GM21717 (cell line): ENCODE results near the gene HOXA4.

Experiments
- ATAC-seq: cut with Tn5 transposase; IDR thresholded peaks from one replicate; pipeline ENCODE4 v1.9.1; 2021; ENCODE audit warnings: mild to moderate bottlenecking, moderate library complexity; ENCODE audit not compliant: unreplicated experiment

Gene HOXA4

DNA sequence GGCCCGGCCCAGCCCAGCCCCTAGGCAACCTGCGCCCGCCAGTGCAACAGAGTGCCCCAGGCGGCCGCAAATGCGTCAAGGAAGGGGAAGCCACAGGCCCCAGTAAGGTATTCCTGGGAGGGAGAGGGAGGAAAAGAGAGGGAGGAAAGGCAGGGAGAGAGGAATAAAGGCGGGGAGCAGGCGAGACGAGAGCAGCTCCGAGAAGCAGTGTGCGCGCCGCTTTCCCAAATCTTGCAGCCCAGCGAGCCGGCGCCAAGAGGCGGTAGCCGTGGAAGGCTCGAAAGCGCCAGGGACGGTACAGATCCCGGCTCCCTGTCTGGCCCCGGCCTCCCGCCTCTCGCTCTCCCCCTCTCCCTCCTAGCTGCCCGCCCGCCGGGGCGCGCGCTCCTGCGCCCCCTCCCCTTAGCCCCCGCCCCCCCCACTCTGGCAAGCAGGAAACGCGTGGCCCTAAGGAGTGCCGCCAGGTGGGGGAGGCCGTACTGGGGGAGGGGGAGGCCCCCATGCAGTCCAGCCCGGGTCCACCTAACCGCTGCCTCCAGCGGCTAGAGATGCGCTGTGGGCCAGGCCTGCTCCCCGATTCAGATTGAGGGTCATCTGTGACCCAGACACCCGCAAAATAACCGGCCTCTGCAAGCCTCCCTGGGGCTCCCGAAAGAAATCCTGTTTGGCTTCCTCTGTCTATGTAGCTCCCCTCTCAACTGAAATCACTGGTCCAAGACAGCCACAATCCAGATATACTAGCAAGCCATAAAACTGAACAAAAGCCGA is 39.3 kb upstream of the HOXA4 start:
- no peak for ATAC-seq

DNA sequence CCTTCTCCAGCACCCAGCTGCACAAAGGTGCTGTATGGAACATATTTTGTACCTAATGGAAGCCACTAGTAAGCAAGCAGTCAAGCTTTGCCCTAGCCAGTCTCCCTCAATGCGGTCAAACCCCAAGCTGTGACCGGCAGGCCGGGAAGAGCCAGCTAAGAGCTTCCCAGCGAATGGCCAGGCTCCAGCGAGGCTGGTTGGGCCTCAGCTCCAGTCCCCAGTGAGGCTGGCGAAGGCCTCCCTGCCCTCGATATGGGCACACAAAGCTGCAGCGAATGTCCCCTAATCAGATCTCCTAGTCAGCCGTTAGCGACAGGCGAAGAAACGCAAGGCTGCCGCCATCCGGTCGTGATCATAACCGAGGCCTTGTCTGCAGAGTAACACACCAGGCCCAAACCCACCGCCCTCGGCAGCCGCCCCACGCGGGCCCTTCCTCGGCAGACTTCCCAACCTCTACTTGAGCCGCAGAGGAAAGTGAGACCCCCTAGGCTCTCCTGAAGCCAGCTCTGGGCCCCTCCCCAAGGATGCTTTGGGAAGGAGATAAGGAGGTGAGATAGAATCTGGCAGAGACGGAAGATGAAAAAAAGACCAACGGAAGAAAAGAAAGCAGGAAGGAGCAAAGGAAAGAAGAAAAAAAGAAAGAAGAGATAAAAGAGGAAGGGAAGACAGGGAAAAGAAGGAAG is 37.8 kb upstream of the HOXA4 start:
- ATAC-seq: no peak

DNA sequence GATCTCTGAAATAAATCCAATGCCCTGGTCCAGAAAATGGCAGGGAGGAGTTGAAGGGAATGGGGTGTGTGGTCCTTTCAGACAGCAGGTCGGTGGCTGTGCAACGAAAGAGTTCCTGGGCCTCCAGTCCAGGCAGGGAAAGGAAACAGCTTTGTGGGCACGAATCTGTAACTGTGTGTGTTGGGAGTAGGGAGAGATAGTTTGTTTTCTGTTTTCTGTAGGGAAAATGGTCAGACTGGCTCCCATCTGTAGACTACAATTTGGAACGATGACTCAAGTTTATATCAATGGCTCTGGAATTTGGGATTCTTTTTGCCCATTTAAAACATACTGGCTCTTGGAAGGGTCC is 37.3 kb upstream of the HOXA4 start:
- ATAC-seq: no peak

DNA sequence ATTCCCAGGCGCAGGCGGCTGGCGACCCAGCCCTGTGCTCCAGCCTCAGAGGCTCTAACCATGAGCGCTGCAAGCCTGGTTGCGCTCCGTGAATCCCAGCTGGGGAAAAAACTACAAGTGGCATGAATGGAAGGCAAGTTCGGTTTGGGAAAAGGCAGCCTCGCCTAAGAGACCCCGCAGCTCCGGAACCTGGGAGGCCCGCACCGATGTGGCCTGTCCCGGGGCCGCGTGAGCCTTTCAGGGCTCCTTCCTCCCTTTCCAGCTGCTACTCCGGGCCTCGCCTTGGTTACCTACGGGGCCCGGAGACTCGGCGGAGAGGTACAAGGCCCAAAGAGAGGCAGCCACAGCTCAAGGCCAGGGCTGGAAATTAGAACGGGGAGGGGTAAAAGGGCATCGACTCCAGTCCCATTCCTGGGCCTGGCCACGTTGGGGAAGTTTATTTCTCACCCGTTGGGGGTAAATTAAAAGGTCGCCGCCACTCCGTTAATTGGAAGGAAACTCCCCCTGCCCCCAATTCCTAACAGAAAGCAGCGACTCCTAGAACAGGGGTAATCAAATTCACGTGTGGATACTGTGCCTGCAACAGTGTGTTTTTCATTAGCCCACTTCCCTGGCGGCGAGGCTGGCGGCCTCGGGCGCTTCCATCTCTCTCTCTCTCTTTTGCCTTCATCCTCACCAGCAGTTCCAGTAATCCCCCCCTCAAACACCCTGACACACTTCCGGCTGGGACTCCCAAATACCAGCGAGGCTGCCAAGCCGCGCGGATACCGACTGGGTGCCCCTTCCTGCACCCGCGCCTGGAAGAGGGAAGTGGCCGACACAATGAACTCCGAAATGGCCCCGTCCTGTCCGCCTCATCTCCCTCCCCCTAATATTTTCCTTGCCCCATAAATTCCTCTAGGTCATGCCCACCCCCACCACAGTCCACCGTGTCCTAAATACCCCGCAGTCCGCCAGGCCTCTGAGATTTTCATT is 36.3 kb upstream of the HOXA4 start:
- ATAC-seq: no peak

DNA sequence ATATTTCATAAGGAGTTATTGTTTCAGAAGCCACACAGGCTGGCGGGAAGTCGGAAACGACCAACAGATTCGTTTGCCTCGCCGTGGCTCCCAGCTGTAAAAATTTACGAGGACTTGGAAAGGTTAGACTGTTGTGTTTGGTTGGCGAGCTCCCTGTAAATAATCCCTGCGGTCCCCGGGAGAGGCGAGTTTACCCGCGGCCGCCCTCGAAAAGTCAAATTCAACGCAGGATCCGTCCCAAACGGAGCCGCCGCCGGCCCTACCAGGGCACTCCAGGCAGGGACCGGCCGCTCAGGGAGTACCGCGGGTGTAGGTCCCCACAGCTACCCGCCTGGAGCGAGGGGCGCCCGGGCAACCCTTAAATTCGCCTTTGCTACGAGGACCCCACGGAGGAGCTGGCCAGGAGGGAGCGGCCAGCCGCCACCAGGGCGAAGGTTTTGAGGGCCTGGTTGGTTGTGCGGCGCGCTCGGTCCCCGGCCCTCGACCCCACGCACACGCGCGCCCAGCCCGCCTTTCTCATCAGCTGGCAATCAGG is 35.5 kb upstream of the HOXA4 start:
- ATAC-seq: no peak

DNA sequence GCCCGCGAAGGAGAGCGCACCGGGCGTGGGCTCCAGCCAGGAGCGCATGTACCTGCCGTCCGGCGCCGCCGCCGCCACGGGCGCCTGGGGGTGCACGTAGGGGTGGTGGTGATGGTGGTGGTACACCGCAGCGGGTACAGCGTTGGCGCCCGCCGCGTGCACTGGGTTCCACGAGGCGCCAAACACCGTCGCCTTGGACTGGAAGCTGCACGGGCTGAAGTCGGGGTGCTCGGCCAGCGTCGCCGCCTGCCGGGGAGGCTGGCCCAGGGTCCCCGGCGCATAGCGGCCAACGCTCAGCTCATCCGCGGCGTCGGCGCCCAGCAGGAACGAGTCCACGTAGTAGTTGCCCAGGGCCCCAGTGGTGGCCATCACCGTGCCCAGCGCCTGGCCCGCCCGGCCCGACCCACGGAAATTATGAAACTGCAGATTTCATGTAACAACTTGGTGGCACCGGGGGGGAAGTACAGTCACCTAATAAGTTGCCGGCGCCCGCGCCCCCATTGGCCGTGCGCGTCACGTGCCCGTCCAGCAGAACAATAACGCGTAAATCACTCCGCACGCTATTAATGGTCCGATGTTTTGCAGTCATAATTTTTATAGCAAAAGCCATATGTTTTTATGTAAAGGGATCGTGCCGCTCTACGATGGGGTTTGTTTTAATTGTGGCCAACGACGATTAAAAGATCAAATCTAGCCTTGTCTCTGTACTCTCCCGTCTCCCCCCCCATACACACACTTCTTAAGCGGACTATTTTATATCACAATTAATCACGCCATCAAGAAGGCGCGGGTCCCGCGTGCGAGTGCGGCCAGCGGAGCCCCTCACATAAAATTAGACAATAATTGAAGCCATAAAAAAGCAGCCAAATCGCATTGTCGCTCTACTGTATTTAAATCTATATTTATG is 34.8 kb upstream of the HOXA4 start, which contains the start of gene HOXA9:
HOXA9 (minus strand) TSS at position 449 of the 907 bp plus-strand sequence; CDS start at position 369, 80 bp downstream.
- ATAC-seq: no peak

DNA sequence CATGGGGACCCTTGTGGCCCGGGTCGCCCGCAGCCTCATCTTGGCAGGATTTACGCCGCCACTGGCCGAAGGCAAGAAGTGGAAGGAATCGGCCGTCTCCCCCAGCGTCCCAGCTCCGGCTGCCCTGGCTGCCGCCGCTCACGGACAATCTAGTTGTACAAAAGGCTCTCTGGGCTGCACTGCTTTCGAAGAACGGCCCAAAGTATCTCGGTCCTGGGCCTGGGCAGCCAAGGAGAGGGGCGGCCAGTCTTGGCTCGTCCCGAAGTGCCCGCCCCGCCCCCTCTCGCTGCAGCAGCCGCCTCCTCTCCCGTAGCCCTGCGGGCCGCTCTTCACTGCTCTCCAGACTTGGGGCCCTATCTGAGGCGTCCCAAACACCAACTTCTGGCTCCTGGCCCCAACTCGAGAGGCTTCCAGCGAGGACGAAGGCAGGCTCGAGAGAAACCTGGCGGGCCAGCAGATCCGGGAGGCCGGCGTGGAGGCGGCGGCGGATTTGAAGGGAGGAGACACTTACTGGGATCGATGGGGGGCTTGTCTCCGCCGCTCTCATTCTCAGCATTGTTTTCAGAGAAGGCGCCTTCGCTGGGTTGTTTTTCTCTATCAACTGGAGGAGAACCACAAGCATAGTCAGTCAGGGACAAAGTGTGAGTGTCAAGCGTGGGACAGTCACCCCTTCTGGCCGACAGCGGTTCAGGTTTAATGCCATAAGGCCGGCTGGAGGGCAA is 34.0 kb upstream of the HOXA4 start:
- ATAC-seq: no peak

DNA sequence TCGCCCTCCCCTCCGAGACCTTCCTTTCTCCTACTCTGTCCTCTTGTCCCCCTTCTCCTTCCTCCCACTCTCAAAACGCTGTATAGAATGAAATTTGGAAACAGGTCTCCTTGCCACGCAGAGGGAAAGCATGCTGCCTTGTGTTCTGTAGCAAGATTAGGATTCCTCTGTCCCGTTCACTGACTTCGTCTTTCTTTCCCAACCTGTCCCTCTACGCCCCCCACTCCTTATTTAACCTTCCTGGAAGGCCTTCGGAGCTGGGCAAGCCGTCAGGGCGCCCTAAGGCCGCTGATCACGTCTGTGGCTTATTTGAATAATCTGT is 33.4 kb upstream of the HOXA4 start:
- no peak for ATAC-seq

DNA sequence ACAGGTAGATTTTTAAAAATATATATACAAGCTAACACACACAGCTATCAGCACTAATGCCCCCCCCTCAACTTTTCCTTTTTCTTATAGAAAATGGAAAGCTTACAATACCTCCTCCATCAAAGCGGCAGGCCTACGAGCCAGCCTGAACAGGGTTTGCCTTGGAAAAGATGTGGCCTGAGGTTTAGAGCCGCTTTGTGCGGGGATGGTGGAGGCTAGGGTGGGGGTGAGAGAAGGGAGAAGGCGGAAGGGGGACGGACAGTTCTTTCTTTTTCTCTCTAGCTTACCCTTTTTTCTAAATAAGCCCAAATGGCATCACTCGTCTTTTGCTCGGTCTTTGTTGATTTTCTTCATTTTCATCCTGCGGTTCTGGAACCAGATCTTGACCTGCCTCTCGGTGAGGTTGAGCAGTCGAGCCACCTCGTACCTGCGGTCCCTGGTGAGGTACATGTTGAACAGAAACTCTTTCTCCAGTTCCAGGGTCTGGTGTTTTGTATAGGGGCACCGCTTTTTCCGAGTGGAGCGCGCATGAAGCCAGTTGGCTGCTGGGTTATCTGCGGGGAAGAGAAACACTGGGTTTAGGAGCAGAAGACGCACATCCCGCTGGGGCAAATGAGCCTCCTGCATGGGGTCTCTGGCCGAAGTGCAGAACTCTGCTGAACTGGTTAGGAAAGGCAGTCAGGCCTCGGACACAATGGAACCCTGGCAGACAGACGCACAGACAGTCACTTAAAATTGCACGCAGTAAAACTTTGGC is 32.9 kb upstream of the HOXA4 start:
- ATAC-seq: no peak

DNA sequence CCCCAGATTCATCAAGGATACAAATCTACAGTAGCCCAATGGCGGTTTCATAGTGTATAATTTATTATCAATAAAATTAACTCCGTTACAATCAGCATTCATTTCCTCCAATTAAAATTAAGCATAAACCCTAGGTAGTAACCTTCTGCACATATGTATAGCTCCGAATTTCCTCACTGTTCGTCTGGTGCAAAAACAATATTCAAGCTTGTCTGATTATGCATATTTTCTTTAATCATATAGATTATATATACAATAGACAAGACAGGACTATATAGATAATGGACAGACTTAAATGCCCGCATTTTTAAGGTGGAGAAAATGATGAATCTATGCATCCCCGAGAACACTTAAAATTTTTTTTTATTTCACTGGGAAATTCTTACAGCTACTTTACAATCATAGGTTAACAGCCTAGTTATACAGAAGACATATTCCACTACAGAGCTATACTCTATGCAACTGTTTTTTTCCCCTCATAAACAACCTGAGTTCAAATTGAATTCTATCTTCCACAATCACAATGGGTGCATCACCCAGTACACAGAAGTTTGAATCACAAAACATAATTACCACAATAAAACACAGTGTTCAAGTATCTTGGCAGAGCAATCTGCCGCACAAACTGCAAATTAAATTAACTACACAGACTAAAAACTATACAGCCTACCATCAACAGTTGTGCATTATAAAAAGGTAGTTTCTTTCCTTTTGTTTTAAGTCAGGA is 32.2 kb upstream of the HOXA4 start:
- no peak for ATAC-seq

DNA sequence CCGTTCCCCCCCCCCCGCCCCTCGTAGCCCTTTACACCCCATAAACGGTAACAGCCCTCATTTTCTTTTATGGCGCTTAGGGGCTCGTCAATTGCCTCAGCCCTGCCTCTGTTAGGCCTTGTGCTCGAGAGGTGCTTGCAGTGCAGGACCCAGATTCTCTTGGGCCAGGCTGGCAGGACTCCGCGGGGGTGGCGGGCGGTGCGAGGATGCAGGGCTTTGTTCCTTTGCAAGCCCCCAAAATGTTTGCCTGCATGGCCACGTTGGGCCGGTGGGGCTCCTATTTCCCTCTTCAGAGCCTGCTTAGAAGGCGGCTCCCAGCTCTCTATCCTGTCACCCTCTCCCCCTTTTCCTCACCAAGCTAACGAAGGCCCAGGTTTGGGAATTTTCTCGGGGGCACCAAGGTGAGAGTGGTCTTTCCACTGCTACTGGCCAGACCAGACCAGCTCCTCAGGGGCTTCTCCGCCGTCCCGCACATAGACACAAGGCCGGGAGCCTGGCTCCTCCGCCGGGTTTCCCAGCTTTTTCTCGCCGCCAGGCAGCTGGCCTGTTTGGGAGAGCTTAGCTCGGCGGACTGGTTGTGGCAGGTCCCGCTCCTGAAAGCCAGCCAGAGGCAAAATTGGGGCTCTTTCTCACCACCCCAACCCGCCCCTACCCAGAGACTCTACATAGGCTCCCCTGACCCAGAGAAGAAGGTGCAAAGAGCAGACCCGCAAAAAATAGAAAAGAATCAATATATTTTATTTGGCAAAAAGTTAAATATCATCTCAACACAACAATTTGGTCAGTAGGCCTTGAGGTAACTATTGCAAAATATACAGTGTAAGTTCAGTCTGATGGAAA is 31.4 kb upstream of the HOXA4 start:
- no peak for ATAC-seq

DNA sequence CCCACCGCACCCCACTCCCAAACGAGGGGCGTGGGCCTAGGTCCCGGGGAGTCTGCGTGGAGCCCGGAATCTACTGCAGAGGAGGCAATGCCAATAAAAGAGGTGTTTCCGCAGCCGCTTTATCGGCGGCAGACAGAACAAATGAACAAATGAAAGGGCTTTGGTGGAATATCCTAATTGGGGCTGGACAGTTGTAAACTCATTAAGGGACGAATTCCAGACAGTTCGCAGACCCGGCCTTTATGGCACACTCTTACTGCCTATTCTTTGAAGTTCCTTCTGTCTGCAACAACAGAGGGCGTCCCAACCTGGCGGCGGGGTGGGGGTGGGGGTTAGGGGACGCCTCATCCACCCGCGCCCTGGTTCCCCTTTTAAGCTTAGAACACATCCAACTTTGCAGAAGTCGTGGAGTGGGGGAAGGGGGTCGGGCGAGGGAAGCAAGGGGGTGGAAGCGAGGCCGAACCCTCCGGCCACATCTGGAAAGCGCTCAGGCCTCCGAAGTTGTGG is 30.7 kb upstream of the HOXA4 start:
- ATAC-seq: no peak

DNA sequence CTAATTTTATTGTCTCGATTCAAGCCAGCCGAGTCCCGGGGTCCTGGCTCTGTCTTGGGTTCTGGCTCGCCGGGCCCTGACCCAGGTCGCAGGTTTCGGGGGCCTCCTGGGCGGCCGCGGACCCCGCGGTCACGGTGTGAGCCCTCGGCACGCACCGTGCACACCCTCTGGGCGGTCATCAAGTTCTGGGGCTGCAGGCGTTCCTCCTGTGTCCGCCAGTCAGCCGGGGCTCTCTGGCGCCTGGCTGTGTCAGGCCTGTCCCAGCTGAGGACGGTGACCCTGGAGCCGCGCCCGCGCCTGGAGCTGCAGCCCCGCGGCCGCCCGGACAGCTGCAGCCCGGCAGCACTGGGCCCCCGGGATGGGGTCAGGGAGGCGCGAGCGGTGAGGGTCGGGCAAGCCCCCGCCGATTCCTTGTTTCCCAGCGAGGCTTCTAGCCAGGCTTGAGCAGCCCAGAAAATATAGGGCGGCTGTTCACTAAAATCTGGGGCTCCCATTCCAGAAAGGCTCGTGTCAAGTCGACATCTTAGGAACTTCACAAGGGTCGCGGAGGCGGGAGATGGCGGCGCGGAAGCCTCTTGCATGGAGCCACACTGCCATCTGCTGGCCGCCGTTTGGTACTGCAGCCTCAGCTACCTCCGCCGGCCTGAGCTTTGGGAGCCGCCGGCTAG is 30.1 kb upstream of the HOXA4 start:
- peak; percentile 58 for ATAC-seq

DNA sequence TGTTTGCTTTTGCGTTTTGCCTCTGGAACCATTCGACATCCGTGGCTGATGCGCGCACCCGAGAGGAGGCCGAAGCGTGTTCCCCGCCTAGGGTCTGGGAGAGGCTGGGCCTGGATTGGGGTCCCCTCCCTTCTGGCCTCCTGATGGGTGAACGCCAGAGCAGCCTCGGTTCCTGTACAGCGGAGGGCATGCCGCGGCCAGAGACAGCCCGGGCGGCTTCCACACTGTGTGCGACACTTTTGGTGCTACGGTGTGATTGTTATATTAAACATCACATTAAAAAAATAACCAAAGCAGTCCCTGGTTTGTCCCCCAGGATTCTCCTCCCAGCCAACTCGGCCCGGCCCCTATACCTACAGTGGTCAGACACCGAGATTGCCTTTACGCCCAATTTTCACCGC is 29.6 kb upstream of the HOXA4 start:
- no peak for ATAC-seq

DNA sequence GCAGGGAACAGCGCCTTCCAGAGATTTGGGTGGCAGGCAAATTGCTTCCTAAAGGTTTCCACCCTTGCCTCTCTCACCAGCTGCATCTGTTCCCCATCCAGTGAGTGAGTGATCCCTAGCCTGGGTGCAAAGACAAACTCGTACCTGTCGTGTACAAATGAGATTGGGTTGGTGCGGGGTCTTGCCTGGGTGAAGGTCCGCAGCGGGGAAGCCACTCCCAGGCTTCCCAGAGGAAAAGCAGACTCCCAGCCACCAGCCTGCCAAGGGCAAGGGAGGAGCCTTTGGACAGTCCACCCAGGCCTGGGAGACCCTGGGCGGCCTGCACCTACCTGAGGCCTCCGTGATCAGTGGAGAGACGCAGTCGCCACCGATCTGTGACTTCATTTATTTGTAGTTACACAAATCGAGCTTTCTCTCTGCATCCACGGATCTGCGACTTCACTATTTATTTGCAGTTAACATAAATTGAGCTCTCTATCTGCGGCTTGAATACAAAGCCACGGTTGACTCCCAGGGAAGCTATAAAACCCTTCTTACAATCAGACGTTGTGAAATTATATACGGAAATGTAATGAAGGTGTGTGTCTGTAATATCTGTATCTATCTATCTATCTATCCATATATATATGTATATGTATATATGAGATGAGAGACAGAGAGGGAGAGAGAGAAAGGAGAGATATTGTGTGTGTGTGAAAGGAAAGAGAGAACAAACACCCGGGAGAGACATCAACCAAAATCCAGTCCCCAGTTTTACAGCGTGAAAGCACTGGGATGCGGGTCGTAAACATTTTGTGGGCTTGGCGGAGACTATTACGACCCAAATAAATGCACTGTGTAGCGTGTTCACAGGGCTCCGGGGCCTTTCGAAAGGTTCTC is 28.9 kb upstream of the HOXA4 start:
- no peak for ATAC-seq
